RWPE2 (cell line): Measurements from ENCODE around the gene ANKRD33B.

ENCODE experiments used
- ATAC-seq: fragments of 200-7000 bp; cut with Tn5 transposase; 3 replicates; pipeline ENCODE4 v1.9.1; 2021; ENCODE audit warnings: low read depth
- DNase-seq: peaks from one replicate; pipeline ENCODE4 v3.0.0-alpha.2; 2020; ENCODE audit warnings: low spot score
- H3K27ac ChIP-seq: fragments of 450-650 bp; 2 replicates; pipeline ENCODE4 v1.5.1; 2017; ENCODE audit warnings: mild to moderate bottlenecking; ENCODE audit not compliant: poor library complexity, severe bottlenecking
- H3K27me3 ChIP-seq: fragments of 250-450 bp; sonication (Bioruptor Pico); 2 replicates; pipeline ENCODE4 v1.5.1; 2021; ENCODE audit warnings: mild to moderate bottlenecking, moderate library complexity; ENCODE audit not compliant: insufficient read depth, poor library complexity, severe bottlenecking
- H3K36me3 ChIP-seq: fragments of 250-450 bp; sonication (Bioruptor Pico); 2 replicates; pipeline ENCODE4 v1.5.1; 2020; ENCODE audit warnings: low read depth, mild to moderate bottlenecking, moderate library complexity
- H3K4me1 ChIP-seq: fragments of 250-450 bp; sonication (Bioruptor Pico); 2 replicates; pipeline ENCODE4 v1.5.1; 2021; ENCODE audit warnings: mild to moderate bottlenecking, moderate library complexity; ENCODE audit not compliant: insufficient read depth, poor library complexity, severe bottlenecking
- H3K4me3 ChIP-seq: fragments of 250-450 bp; sonication (Bioruptor Pico); 2 replicates; pipeline ENCODE4 v1.5.1; 2021; ENCODE audit warnings: mild to moderate bottlenecking, moderate library complexity; ENCODE audit not compliant: severe bottlenecking
- H3K9me3 ChIP-seq: fragments of 250-450 bp; sonication (Bioruptor Pico); 2 replicates; pipeline ENCODE4 v1.5.1; 2021; ENCODE audit warnings: mild to moderate bottlenecking, moderate library complexity; ENCODE audit not compliant: severe bottlenecking
- CTCF ChIP-seq: fragments of 450-650 bp; IDR thresholded peaks from one replicate; pipeline ENCODE4 v1.5.1; 2017; ENCODE audit warnings: mild to moderate bottlenecking, moderate library complexity; ENCODE audit not compliant: poor library complexity, severe bottlenecking

The ANKRD33B gene

GRCh38 chr5:10689391-10690081 lies 125.7 kb downstream of the ANKRD33B start:
- Histone ChIP-seq H3K27me3 (no peaks in the 10 kb centered on the region), H3K36me3 (peaks cover 39% of the 10 kb centered on the region), H3K9me3 (no peaks in the 10 kb centered on the region), H3K4me3 (no peak overlapping the region), H3K27ac (no peak overlapping the region), H3K4me1 (peaks cover 11% of the 10 kb centered on the region)
- peak; percentile 29 for ATAC-seq
- peak; percentile 63 for DNase-seq
- TF ChIP-seq CTCF: peak; percentile 27

DNA sequence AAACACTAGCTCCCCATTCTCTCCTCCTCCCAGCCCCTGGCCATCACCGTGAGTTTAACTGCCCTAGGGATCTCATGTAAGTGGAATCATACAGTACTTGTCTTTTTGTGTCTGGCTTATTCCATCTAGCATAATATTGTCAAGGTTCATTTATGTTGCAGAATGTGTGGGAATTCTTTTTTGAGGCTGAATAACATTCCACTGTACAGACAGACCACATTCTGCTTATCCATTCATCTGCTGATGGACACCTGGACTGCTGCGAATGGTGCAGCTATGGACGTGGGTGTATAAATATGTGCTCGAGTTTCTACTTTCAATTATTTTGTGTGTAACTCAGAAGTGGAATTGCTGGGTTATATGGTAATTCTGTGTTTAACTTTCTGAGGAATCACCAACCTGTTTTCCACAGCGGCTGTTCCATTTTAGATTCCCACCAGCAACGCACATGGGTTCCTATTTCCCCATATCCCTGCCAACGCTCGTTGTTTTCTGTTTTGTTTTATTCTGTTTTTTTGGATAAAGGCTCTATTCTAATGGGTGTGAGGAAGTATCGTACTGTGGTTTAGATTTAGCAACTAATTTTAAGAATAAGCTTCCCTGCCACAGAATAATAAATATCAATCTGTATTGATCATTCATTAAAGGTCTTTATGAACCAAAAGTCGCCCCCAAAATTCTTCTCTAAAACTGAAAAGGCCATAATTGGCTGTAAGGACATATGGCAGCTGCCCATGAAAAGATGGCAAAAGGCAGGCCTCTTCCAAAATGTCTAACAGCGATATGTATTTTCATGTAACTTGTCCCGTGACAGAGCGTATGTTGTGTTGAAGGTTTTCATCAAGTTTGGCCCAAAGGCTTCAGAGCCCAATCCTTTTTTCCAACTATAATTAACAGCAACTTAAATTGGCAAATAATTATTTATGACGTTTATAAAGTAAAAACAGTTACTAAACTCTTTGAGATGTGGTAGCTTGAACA lies 126.9 kb downstream of the ANKRD33B start:
- peaks cover 11% of the 10 kb centered on the region for H3K4me1 ChIP-seq
- DNase-seq (no peak), ATAC-seq (no peak)
- no peaks in the 10 kb centered on the region for H3K9me3 ChIP-seq
- H3K36me3 ChIP-seq: peaks cover 33% of the 10 kb centered on the region
- H3K27me3 ChIP-seq: no peaks in the 10 kb centered on the region
- H3K27ac ChIP-seq: peak overlapping the region; percentile 59
- TF ChIP-seq CTCF: no peak
- H3K4me3 ChIP-seq: no peak overlapping the region

DNA sequence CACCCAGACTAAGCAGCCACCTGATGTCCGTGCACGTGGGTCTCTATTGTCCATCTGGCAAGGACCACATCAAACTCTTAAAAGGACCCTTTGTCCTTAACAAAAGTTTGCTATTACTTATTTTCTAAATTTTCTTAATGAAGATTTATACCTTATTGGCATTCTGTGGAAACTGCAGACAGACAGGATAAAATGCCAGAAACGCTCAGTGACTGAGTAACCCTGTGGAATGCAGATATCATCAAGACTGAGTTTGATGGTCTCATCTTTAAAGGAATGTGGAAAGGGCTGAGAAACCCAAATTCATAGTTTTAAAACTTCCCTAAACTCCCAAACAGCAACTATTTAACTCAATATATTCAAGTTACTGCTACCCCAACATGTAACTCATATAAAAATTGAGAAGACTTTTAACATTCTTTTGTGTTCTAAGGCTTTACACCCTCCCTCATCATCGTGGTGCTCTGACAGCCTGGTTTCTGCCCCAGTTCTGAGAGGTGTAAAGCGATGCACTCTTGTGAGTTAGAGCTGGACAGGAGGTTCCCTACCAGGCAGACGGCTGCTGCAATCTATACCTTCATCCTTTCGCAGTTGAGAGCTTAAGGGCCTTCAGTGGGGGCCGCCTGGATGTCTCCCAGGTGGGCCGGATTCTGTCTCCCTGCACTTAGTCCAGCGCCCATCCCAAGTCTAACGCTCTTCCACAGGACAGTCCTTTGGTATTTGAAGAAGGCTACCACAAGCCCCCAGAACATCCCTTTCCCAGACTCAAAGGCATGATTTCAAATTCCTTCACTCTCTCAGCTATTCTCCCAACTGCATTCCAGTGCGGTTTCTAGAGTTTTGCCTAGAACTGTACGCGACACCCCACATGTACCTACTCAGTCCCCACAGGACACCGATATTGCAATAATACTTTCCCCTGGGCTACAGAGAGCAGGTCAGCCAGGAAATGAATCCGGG lies 128.2 kb downstream of the ANKRD33B start:
- Histone ChIP-seq H3K4me1 (peaks cover 11% of the 10 kb centered on the region), H3K9me3 (no peaks in the 10 kb centered on the region), H3K27me3 (no peaks in the 10 kb centered on the region), H3K27ac (peak overlapping the region; percentile 59), H3K36me3 (peaks cover 24% of the 10 kb centered on the region), H3K4me3 (no peak overlapping the region)
- ATAC-seq (peak; percentile 54; the same call in 1 of the 3 replicates), DNase-seq (peak; percentile 33)
- no peak for TF ChIP-seq CTCF

DNA sequence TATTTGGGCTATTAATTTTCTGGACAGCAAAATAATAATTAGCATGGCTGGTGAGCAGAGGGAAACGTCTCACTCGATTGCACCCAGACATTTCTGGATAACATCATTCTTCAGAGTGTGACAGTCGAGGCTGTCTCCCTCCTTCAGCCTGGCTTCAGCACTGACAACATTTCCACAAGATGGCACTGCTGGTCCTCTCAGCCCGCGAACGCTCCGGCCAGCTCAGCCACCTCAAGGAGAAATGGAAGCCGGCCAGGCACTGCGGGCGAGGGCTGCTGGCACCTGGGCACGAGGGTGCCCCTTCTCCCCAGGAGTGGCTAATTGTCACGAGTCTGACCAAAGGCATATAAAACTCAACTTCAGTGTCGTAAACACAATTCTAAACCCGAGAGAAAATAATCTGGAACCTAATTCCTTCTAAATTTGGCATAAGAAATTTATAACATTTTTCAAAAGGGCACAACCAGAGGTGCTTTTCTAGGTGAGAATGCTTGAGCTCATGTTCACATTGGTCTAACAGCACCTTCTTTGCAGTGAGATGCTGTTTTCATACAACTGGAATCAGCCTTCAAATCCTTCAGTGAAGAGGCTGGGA lies 131.3 kb downstream of the ANKRD33B start:
- ATAC-seq: peak; percentile 92
- H3K4me1 ChIP-seq: peaks cover 11% of the 10 kb centered on the region
- H3K36me3 ChIP-seq: peaks cover 19% of the 10 kb centered on the region
- no peak overlapping the region for H3K4me3 ChIP-seq
- DNase-seq: peak; percentile 83
- H3K9me3 ChIP-seq: no peaks in the 10 kb centered on the region
- H3K27ac ChIP-seq: peak overlapping the region; percentile 42
- peak; percentile 99 for TF ChIP-seq CTCF
- no peaks in the 10 kb centered on the region for H3K27me3 ChIP-seq
